Nephron (organoid): ENCODE measurements around the gene FOS.

Experiments
- H3K27ac Mint-ChIP-seq, 3 experiments: 2 replicates each; pipeline ENCODE4 v1.8.0; 2020; ENCODE audit warnings: mixed read lengths in 3 of 3, mild to moderate bottlenecking in 2 of 3, moderate library complexity in 1 of 3
- H3K27me3 Mint-ChIP-seq: 2 replicates; pipeline ENCODE4 v1.8.0; 2021; ENCODE audit warnings: low read depth, mild to moderate bottlenecking, moderate library complexity, mixed read lengths
- H3K36me3 Mint-ChIP-seq: 2 replicates; pipeline ENCODE4 v1.8.0; 2020; ENCODE audit warnings: low read depth, mixed read lengths
- H3K4me1 Mint-ChIP-seq: 2 replicates; pipeline ENCODE4 v1.8.0; 2020; ENCODE audit warnings: mixed read lengths
- H3K4me3 Mint-ChIP-seq, 3 experiments: 2 replicates each; pipeline ENCODE4 v1.8.0; 2020; ENCODE audit warnings: mild to moderate bottlenecking in 3 of 3, mixed read lengths in 3 of 3, moderate library complexity in 2 of 3
- H3K9me3 Mint-ChIP-seq: 2 replicates; pipeline ENCODE4 v1.8.0; 2020; ENCODE audit warnings: mixed read lengths
- TF ChIP-seq, protein P1 (sequence below), 3 experiments: fragments of 200-600 bp; sonication (generic); IDR thresholded peaks; one replicate each; pipeline ENCODE4 v1.5.0; 2021; ENCODE audit warnings: antibody characterized with exemption in 3 of 3; ENCODE audit not compliant: unreplicated experiment in 3 of 3

FOS gene

DNA sequence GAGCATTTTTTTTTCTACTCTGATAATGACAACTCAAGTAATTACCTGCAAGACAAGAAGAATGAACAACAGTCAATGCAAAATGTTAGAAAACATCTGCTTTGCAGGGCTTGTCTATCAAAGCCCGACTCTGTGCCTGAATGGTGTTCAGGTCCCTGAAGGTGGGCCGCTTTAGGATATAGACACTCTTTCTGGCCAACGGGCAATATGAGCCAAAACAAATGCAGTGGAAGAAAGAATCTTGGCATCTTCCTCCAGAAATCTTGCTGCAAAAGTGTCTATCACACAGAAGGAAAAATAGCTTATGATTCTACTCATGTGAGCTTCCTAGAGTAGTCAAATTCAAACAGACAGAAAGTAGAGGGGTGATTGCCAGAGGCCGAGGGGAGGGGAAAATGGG lies 32.7 kb downstream of the FOS start:
- Mint-ChIP-seq H3K27me3 (peaks cover 12% of the 10 kb centered on the region), H3K27ac (peak overlapping the region; percentile 76 to 93 (median 84)), H3K4me3 (peak overlapping the region in 2 of 3 experiments; percentile 3 to 24), H3K36me3 (no peaks in the 10 kb centered on the region), H3K9me3 (no peaks in the 10 kb centered on the region), H3K4me1 (peaks cover 50% of the 10 kb centered on the region)
- TF ChIP-seq, protein P1, sequence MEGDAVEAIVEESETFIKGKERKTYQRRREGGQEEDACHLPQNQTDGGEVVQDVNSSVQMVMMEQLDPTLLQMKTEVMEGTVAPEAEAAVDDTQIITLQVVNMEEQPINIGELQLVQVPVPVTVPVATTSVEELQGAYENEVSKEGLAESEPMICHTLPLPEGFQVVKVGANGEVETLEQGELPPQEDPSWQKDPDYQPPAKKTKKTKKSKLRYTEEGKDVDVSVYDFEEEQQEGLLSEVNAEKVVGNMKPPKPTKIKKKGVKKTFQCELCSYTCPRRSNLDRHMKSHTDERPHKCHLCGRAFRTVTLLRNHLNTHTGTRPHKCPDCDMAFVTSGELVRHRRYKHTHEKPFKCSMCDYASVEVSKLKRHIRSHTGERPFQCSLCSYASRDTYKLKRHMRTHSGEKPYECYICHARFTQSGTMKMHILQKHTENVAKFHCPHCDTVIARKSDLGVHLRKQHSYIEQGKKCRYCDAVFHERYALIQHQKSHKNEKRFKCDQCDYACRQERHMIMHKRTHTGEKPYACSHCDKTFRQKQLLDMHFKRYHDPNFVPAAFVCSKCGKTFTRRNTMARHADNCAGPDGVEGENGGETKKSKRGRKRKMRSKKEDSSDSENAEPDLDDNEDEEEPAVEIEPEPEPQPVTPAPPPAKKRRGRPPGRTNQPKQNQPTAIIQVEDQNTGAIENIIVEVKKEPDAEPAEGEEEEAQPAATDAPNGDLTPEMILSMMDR (IDR thresholded peaks at IDR 0.05; ENCODE audit: unreplicated experiment in 3 of 3): no peak

DNA sequence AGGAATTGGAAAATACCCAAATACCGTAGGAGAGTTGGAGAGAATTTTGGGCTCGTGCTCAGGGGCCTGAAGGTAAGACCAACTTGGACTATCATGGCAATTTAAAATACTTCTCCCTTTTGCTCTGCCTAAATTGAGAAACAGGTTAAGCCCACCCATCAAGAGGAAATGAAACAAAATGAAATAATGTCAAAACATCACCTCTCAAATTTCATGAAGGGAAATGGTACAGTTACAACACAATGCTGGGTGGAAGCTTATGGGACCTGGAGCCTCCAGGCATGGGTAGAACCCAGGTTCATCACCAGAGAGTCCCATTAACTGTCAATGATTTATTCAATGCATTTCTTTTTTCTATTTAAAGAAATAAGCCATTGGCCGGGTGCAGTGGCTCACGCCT lies 33.7 kb downstream of the FOS start:
- H3K4me3 Mint-ChIP-seq: no peak overlapping the region
- TF ChIP-seq, protein P1 (IDR thresholded peaks at IDR 0.05; ENCODE audit: unreplicated experiment in 3 of 3): no peak
- no peaks in the 10 kb centered on the region for H3K36me3 Mint-ChIP-seq
- peaks cover 46% of the 10 kb centered on the region for H3K4me1 Mint-ChIP-seq
- no peaks in the 10 kb centered on the region for H3K9me3 Mint-ChIP-seq
- H3K27ac Mint-ChIP-seq: peak overlapping the region in 1 of 3 experiments; percentile 93
- peaks cover 12% of the 10 kb centered on the region for H3K27me3 Mint-ChIP-seq

DNA sequence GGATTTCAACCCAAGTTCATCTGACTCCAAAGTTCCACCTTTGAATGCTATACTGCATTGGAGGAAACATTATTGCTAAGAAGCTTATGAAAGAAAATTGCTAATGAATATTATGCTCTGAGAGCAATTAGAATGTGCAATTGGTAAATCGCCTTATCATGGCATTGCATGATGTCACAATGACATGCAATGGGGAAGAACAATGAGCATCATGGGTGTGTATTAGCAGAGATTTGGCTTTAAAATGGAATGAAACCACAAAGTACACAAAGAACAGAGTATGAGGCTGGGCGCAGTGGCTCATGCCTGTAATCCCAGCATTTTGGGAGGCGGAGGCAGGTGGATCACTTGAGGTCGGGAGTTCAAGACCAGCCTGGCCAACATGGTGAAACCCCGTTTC lies 34.7 kb downstream of the FOS start:
- Mint-ChIP-seq H3K36me3 (no peaks in the 10 kb centered on the region), H3K27me3 (peaks cover 12% of the 10 kb centered on the region), H3K9me3 (no peaks in the 10 kb centered on the region), H3K4me3 (no peak overlapping the region), H3K27ac (no peak overlapping the region), H3K4me1 (peaks cover 40% of the 10 kb centered on the region)
- TF ChIP-seq, protein P1 (IDR thresholded peaks at IDR 0.05; ENCODE audit: unreplicated experiment in 3 of 3): no peak

DNA sequence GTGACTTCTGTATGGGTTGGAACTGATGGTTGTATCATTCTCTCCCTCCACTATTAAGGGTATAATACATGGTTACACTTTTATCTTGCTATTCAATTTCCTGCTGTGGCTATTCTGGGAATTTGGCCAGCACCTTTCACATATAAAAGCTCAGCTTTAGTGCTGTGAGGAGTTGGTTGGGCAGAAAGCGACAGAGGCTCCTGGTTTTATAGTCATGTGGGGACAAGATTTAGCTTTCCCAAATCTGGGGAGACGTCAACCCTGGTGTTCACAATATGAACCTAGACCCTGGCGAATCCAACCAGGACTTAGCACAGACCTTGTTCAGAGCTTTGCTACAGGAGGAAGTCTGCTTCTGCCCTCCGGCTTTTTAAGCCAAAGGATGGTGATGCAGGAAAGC lies 36.5 kb downstream of the FOS start:
- Mint-ChIP-seq H3K27me3 (peaks cover 12% of the 10 kb centered on the region), H3K4me3 (no peak overlapping the region), H3K36me3 (no peaks in the 10 kb centered on the region), H3K4me1 (peaks cover 39% of the 10 kb centered on the region), H3K9me3 (no peaks in the 10 kb centered on the region), H3K27ac (peak overlapping the region; percentile 86 to 88 (median 86))
- TF ChIP-seq, protein P1 (IDR thresholded peaks at IDR 0.05; ENCODE audit: unreplicated experiment in 3 of 3): no peak

DNA sequence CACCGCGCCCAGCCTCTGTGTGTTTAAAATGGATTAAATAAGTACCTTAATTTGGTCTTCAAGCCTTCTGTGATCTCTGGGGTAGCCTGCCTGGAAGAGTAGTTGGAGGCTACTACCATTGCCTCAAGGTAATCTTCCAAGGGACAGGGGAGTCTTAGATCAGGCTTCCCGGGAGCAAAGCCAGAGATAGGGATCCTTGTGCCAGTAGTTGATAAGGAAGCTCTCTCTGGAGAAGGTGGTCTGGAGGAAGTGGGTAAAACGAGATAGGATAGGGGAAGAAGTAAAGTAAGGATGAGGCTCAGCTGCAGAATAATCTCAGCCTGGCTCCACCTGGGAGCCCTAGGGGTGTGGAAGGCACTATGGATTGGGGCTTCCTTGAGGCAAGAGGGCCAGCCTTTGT lies 38.5 kb downstream of the FOS start:
- Mint-ChIP-seq H3K27me3 (peaks cover 4% of the 10 kb centered on the region), H3K4me3 (no peak overlapping the region), H3K36me3 (no peaks in the 10 kb centered on the region), H3K27ac (no peak overlapping the region), H3K9me3 (no peaks in the 10 kb centered on the region), H3K4me1 (peaks cover 19% of the 10 kb centered on the region)
- TF ChIP-seq, protein P1 (IDR thresholded peaks at IDR 0.05; ENCODE audit: unreplicated experiment in 3 of 3): no peak

DNA sequence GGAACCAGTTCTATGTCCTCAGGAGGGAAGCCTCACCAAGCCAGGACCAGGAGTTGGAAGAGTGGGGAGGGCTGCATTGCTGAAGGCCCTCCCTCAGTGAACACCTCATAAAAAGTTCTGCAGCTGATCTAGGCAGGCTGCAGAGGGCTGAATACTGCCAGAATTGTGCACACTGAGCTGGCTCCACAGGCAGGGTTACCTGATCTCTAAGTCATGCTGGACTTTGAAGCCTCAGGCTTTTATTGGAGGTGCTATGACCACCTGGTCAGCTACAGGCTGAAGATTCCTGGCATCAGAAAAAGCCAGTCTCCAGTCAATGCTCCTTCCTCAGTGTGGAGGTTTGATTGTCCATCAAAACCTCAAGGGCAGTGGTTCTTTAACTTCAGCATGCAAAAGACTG lies 39.7 kb downstream of the FOS start:
- no peak overlapping the region for H3K4me3 Mint-ChIP-seq
- no peak overlapping the region for H3K27ac Mint-ChIP-seq
- H3K9me3 Mint-ChIP-seq: no peaks in the 10 kb centered on the region
- TF ChIP-seq, protein P1 (IDR thresholded peaks at IDR 0.05; ENCODE audit: unreplicated experiment in 3 of 3): no peak
- peaks cover 16% of the 10 kb centered on the region for H3K4me1 Mint-ChIP-seq
- H3K36me3 Mint-ChIP-seq: no peaks in the 10 kb centered on the region
- peaks cover 4% of the 10 kb centered on the region for H3K27me3 Mint-ChIP-seq
